ENCODE results near the gene KLK15.

KLK15 gene

GRCh38 chr19:50797781-50798658 is 35.4 kb downstream of the KLK15 start:
- peaks cover 38 to 71% of the 10 kb centered on the region in 2 experiments for H3K36me3 ChIP-seq (ENCODE audit: control insufficient read depth in 1 of 2, insufficient read depth in 2 of 2, low read depth in 1 of 2, low read length in 2 of 2)
- H3K79me1 ChIP-seq (replicated peaks; ENCODE audit: low read length, poor library complexity, severe bottlenecking) = peaks cover 31% of the 10 kb centered on the region
- H3K4me3 ChIP-seq (ENCODE audit: insufficient read depth in 1 of 2, low read depth in 1 of 2, low read length in 2 of 2) = no peak overlapping the region
- H3K27ac ChIP-seq (ENCODE audit: low read length, poor library complexity, severe bottlenecking) = no peak overlapping the region
- DNase-seq = no peak
- no peak overlapping the region for H4K8ac ChIP-seq (ENCODE audit: low read length)
- H3K27me3 ChIP-seq (ENCODE audit: control insufficient read depth in 1 of 2, insufficient read depth in 1 of 2, low read length in 2 of 2) = no peaks in the 10 kb centered on the region
- H2BK15ac ChIP-seq (ENCODE audit: low read depth, poor library complexity, severe bottlenecking) = no peak overlapping the region
- H4K91ac ChIP-seq (ENCODE audit: low read length) = peak overlapping the region; percentile 27
- no peak overlapping the region for H3K18ac ChIP-seq (ENCODE audit: low read depth in 1 of 2, low read length in 2 of 2)
- no peak overlapping the region for H2BK120ac ChIP-seq (ENCODE audit: low read depth, low read length)
- H3K23ac ChIP-seq (ENCODE audit: low read length in 2 of 2) = no peak overlapping the region
- no peak overlapping the region for H2BK5ac ChIP-seq (ENCODE audit: low read depth, low read length, poor library complexity, severe bottlenecking)
- H2AFZ ChIP-seq (ENCODE audit: low read depth, low read length) = no peak overlapping the region
- H3K14ac ChIP-seq (ENCODE audit: low read length in 2 of 2) = no peak overlapping the region
- no peak overlapping the region for H3K4me2 ChIP-seq (ENCODE audit: low read length, poor library complexity, severe bottlenecking)
- peaks cover 18% of the 10 kb centered on the region for H3K4me1 ChIP-seq (ENCODE audit: control insufficient read depth, insufficient read depth, low read depth, low read length)
- no peak overlapping the region for H2AK5ac ChIP-seq (ENCODE audit: low read length, severe bottlenecking)
- no peaks in the 10 kb centered on the region for H3K9me3 ChIP-seq (ENCODE audit: control insufficient read depth, low read length)
- 88% methylated on average over 18 of the region's 18 CpGs for WGBS
- H3K4ac ChIP-seq (ENCODE audit: low read depth in 1 of 2, low read length in 2 of 2) = no peak overlapping the region
- H2BK12ac ChIP-seq (ENCODE audit: low read length in 2 of 2) = no peak overlapping the region
- no peak overlapping the region for H3K9ac ChIP-seq (ENCODE audit: low read length)

- Histone ChIP-seq H4K91ac (ENCODE audit: low read length) (no peak overlapping the region), H2BK15ac (ENCODE audit: low read depth, poor library complexity, severe bottlenecking) (no peak overlapping the region), H2BK120ac (ENCODE audit: low read depth, low read length) (no peak overlapping the region), H2AK5ac (ENCODE audit: low read length, severe bottlenecking) (no peak overlapping the region), H2BK5ac (ENCODE audit: low read depth, low read length, poor library complexity, severe bottlenecking) (no peak overlapping the region), H3K23ac (ENCODE audit: low read length in 2 of 2) (no peak overlapping the region), H3K27me3 (ENCODE audit: control insufficient read depth in 1 of 2, insufficient read depth in 1 of 2, low read length in 2 of 2) (no peaks in the 10 kb centered on the region), H3K4me1 (ENCODE audit: control insufficient read depth, insufficient read depth, low read depth, low read length) (peaks cover 14% of the 10 kb centered on the region), H2BK12ac (ENCODE audit: low read length in 2 of 2) (no peak overlapping the region), H3K36me3 (ENCODE audit: control insufficient read depth in 1 of 2, insufficient read depth in 2 of 2, low read depth in 1 of 2, low read length in 2 of 2) (peaks cover 38 to 68% of the 10 kb centered on the region in 2 experiments), H3K9ac (ENCODE audit: low read length) (no peak overlapping the region), H3K79me1 (replicated peaks; ENCODE audit: low read length, poor library complexity, severe bottlenecking) (peaks cover 31% of the 10 kb centered on the region), H3K14ac (ENCODE audit: low read length in 2 of 2) (no peak overlapping the region), H3K18ac (ENCODE audit: low read depth in 1 of 2, low read length in 2 of 2) (no peak overlapping the region), H2AFZ (ENCODE audit: low read depth, low read length) (no peak overlapping the region), H4K8ac (ENCODE audit: low read length) (no peak overlapping the region), H3K9me3 (ENCODE audit: control insufficient read depth, low read length) (no peaks in the 10 kb centered on the region), H3K4ac (ENCODE audit: low read depth in 1 of 2, low read length in 2 of 2) (no peak overlapping the region), H3K27ac (ENCODE audit: low read length, poor library complexity, severe bottlenecking) (no peak overlapping the region), H3K4me2 (ENCODE audit: low read length, poor library complexity, severe bottlenecking) (no peak overlapping the region), H3K4me3 (ENCODE audit: insufficient read depth in 1 of 2, low read depth in 1 of 2, low read length in 2 of 2) (no peak overlapping the region)
- no peak for DNase-seq
- WGBS = 81% methylated on average over 6 of the region's 7 CpGs
Measured at GRCh38 chr19:50797429-50797780, 36.0 kb downstream of the KLK15 start.

GRCh38 chr19:50796634-50797428 is 36.5 kb downstream of the KLK15 start:
- no peak overlapping the region for H2BK15ac ChIP-seq (ENCODE audit: low read depth, poor library complexity, severe bottlenecking)
- WGBS = 90% methylated on average over 8 of the region's 8 CpGs
- H3K9me3 ChIP-seq (ENCODE audit: control insufficient read depth, low read length) = no peaks in the 10 kb centered on the region
- H3K4me3 ChIP-seq (ENCODE audit: insufficient read depth in 1 of 2, low read depth in 1 of 2, low read length in 2 of 2) = no peak overlapping the region
- H3K4me1 ChIP-seq (ENCODE audit: control insufficient read depth, insufficient read depth, low read depth, low read length) = peaks cover 12% of the 10 kb centered on the region
- no peak overlapping the region for H2BK12ac ChIP-seq (ENCODE audit: low read length in 2 of 2)
- H3K27me3 ChIP-seq (ENCODE audit: control insufficient read depth in 1 of 2, insufficient read depth in 1 of 2, low read length in 2 of 2) = no peaks in the 10 kb centered on the region
- no peak overlapping the region for H4K91ac ChIP-seq (ENCODE audit: low read length)
- no peak overlapping the region for H4K8ac ChIP-seq (ENCODE audit: low read length)
- H3K36me3 ChIP-seq (ENCODE audit: control insufficient read depth in 1 of 2, insufficient read depth in 2 of 2, low read depth in 1 of 2, low read length in 2 of 2) = peaks cover 38 to 62% of the 10 kb centered on the region in 2 experiments
- no peak overlapping the region for H3K27ac ChIP-seq (ENCODE audit: low read length, poor library complexity, severe bottlenecking)
- no peak overlapping the region for H3K9ac ChIP-seq (ENCODE audit: low read length)
- H3K4me2 ChIP-seq (ENCODE audit: low read length, poor library complexity, severe bottlenecking) = no peak overlapping the region
- H3K23ac ChIP-seq (ENCODE audit: low read length in 2 of 2) = no peak overlapping the region
- H3K79me1 ChIP-seq (replicated peaks; ENCODE audit: low read length, poor library complexity, severe bottlenecking) = peaks cover 31% of the 10 kb centered on the region
- no peak overlapping the region for H3K4ac ChIP-seq (ENCODE audit: low read depth in 1 of 2, low read length in 2 of 2)
- no peak overlapping the region for H2BK120ac ChIP-seq (ENCODE audit: low read depth, low read length)
- no peak overlapping the region for H2AK5ac ChIP-seq (ENCODE audit: low read length, severe bottlenecking)
- no peak overlapping the region for H2AFZ ChIP-seq (ENCODE audit: low read depth, low read length)
- no peak overlapping the region for H2BK5ac ChIP-seq (ENCODE audit: low read depth, low read length, poor library complexity, severe bottlenecking)
- H3K18ac ChIP-seq (ENCODE audit: low read depth in 1 of 2, low read length in 2 of 2) = no peak overlapping the region
- no peak overlapping the region for H3K14ac ChIP-seq (ENCODE audit: low read length in 2 of 2)
- DNase-seq = no peak

- no peak overlapping the region for H2BK15ac ChIP-seq (ENCODE audit: low read depth, poor library complexity, severe bottlenecking)
- H3K36me3 ChIP-seq (ENCODE audit: control insufficient read depth in 1 of 2, insufficient read depth in 2 of 2, low read depth in 1 of 2, low read length in 2 of 2) = peaks cover 37 to 60% of the 10 kb centered on the region in 2 experiments
- no peak overlapping the region for H2AK5ac ChIP-seq (ENCODE audit: low read length, severe bottlenecking)
- no peak overlapping the region for H2BK12ac ChIP-seq (ENCODE audit: low read length in 2 of 2)
- H4K91ac ChIP-seq (ENCODE audit: low read length) = no peak overlapping the region
- H2BK120ac ChIP-seq (ENCODE audit: low read depth, low read length) = no peak overlapping the region
- H3K27ac ChIP-seq (ENCODE audit: low read length, poor library complexity, severe bottlenecking) = no peak overlapping the region
- no peak overlapping the region for H3K4ac ChIP-seq (ENCODE audit: low read depth in 1 of 2, low read length in 2 of 2)
- H3K9ac ChIP-seq (ENCODE audit: low read length) = no peak overlapping the region
- no peak overlapping the region for H3K4me3 ChIP-seq (ENCODE audit: insufficient read depth in 1 of 2, low read depth in 1 of 2, low read length in 2 of 2)
- no peak overlapping the region for H3K23ac ChIP-seq (ENCODE audit: low read length in 2 of 2)
- H2AFZ ChIP-seq (ENCODE audit: low read depth, low read length) = no peak overlapping the region
- DNase-seq = no peak
- no peaks in the 10 kb centered on the region for H3K9me3 ChIP-seq (ENCODE audit: control insufficient read depth, low read length)
- peaks cover 12% of the 10 kb centered on the region for H3K4me1 ChIP-seq (ENCODE audit: control insufficient read depth, insufficient read depth, low read depth, low read length)
- no peak overlapping the region for H3K18ac ChIP-seq (ENCODE audit: low read depth in 1 of 2, low read length in 2 of 2)
- WGBS = 79% methylated on average over 6 of the region's 9 CpGs
- no peak overlapping the region for H3K4me2 ChIP-seq (ENCODE audit: low read length, poor library complexity, severe bottlenecking)
- no peak overlapping the region for H3K14ac ChIP-seq (ENCODE audit: low read length in 2 of 2)
- no peak overlapping the region for H4K8ac ChIP-seq (ENCODE audit: low read length)
- peaks cover 31% of the 10 kb centered on the region for H3K79me1 ChIP-seq (replicated peaks; ENCODE audit: low read length, poor library complexity, severe bottlenecking)
- no peak overlapping the region for H2BK5ac ChIP-seq (ENCODE audit: low read depth, low read length, poor library complexity, severe bottlenecking)
- no peaks in the 10 kb centered on the region for H3K27me3 ChIP-seq (ENCODE audit: control insufficient read depth in 1 of 2, insufficient read depth in 1 of 2, low read length in 2 of 2)
Measured at GRCh38 chr19:50796128-50796633, 37.2 kb downstream of the KLK15 start.

Measured in mesenchymal stem cell (in vitro differentiated cells and primary cell).